HG03135 (cell line): ENCODE data around the gene CDH22.

Experiments used
- ATAC-seq: cut with Tn5 transposase; IDR thresholded peaks from one replicate; pipeline ENCODE4 v1.9.1; 2021; ENCODE audit warnings: mild to moderate bottlenecking, moderate library complexity; ENCODE audit not compliant: unreplicated experiment

CDH22 gene

GRCh38 chr20:46202766-46203509 is 105.4 kb downstream of the CDH22 start:
- no peak for ATAC-seq

GRCh38 chr20:46200582-46201570 is 107.4 kb downstream of the CDH22 start:
- ATAC-seq = no peak

GRCh38 chr20:46199198-46199597 is 109.1 kb downstream of the CDH22 start:
- ATAC-seq = no peak

- ATAC-seq = no peak
These were observed 111.3 kb downstream of the CDH22 start for GRCh38 chr20:46196990-46197389.

GRCh38 chr20:46195264-46196036 is 112.8 kb downstream of the CDH22 start:
- no peak for ATAC-seq

GRCh38 chr20:46194409-46194808 is 113.9 kb downstream of the CDH22 start:
- no peak for ATAC-seq

- ATAC-seq = no peak
These were observed 115.8 kb downstream of the CDH22 start for GRCh38 chr20:46192376-46192944.

- no peak for ATAC-seq
These were observed 116.7 kb downstream of the CDH22 start for GRCh38 chr20:46191611-46192010.

- no peak for ATAC-seq
These were observed 117.1 kb downstream of the CDH22 start for GRCh38 chr20:46191168-46191540.

- ATAC-seq = no peak
These were observed 117.7 kb downstream of the CDH22 start for GRCh38 chr20:46190478-46191167.

- no peak for ATAC-seq
These were observed 119.3 kb downstream of the CDH22 start for GRCh38 chr20:46188866-46189541.

- no peak for ATAC-seq
These were observed 122.1 kb downstream of the CDH22 start for GRCh38 chr20:46186210-46186609.

GRCh38 chr20:46185353-46185752 is 122.9 kb downstream of the CDH22 start:
- no peak for ATAC-seq

- no peak for ATAC-seq
These were observed 124.5 kb downstream of the CDH22 start for GRCh38 chr20:46183768-46184167.

GRCh38 chr20:46182276-46183200 is 125.8 kb downstream of the CDH22 start:
- ATAC-seq = no peak

- ATAC-seq = no peak
These were observed 128.4 kb downstream of the CDH22 start for GRCh38 chr20:46179862-46180261.

GRCh38 chr20:46178891-46179290 is 129.4 kb downstream of the CDH22 start:
- ATAC-seq = no peak

- no peak for ATAC-seq
These were observed 130.5 kb downstream of the CDH22 start for GRCh38 chr20:46177768-46178167.
